ENCODE results near the gene PPP6R3.

Gene PPP6R3

GRCh38 chr11:68650801-68651200, 190.2 kb downstream of the PPP6R3 start:
- DNase-seq (ENCODE audit: low read depth, low spot score): no peak

GRCh38 chr11:68651208-68651984, 190.8 kb downstream of the PPP6R3 start:
- no peak for DNase-seq (ENCODE audit: low read depth, low spot score)

GRCh38 chr11:68651985-68652682, 191.6 kb downstream of the PPP6R3 start:
- no peak for DNase-seq (ENCODE audit: low read depth, low spot score)

- no peak for DNase-seq (ENCODE audit: low read depth, low spot score)
Measured at GRCh38 chr11:68652683-68653156, 192.2 kb downstream of the PPP6R3 start.

GRCh38 chr11:68653486-68654430, 193.2 kb downstream of the PPP6R3 start:
- DNase-seq (ENCODE audit: low read depth, low spot score): no peak

GRCh38 chr11:68654978-68655377, 194.4 kb downstream of the PPP6R3 start:
- no peak for DNase-seq (ENCODE audit: low read depth, low spot score)

- no peak for DNase-seq (ENCODE audit: low read depth, low spot score)
Measured at GRCh38 chr11:68655406-68655805, 194.9 kb downstream of the PPP6R3 start.

- DNase-seq (ENCODE audit: low read depth, low spot score): no peak
Measured at GRCh38 chr11:68655806-68656205, 195.3 kb downstream of the PPP6R3 start.

- DNase-seq (ENCODE audit: low read depth, low spot score): no peak
Measured at GRCh38 chr11:68657021-68657780, 196.6 kb downstream of the PPP6R3 start.

- no peak for DNase-seq (ENCODE audit: low read depth, low spot score)
Measured at GRCh38 chr11:68658097-68658496, 197.5 kb downstream of the PPP6R3 start.

- DNase-seq (ENCODE audit: low read depth, low spot score): no peak
Measured at GRCh38 chr11:68658661-68659060, 198.1 kb downstream of the PPP6R3 start.

GRCh38 chr11:68659158-68659921, 198.8 kb downstream of the PPP6R3 start:
- DNase-seq (ENCODE audit: low read depth, low spot score): no peak

GRCh38 chr11:68660066-68660810, 199.7 kb downstream of the PPP6R3 start:
- DNase-seq (ENCODE audit: low read depth, low spot score): no peak

GRCh38 chr11:68661014-68661413, 200.5 kb downstream of the PPP6R3 start:
- DNase-seq (ENCODE audit: low read depth, low spot score): no peak

- no peak for DNase-seq (ENCODE audit: low read depth, low spot score)
Measured at GRCh38 chr11:68661697-68662603, 201.4 kb downstream of the PPP6R3 start.

GRCh38 chr11:68663482-68664010, 203.0 kb downstream of the PPP6R3 start:
- no peak for DNase-seq (ENCODE audit: low read depth, low spot score)

GRCh38 chr11:68664141-68664540, 203.6 kb downstream of the PPP6R3 start:
- DNase-seq (ENCODE audit: low read depth, low spot score): no peak

- no peak for DNase-seq (ENCODE audit: low read depth, low spot score)
Measured at GRCh38 chr11:68664906-68665305, 204.4 kb downstream of the PPP6R3 start.
